IPS-18a (cell line): Measurements from ENCODE around the gene ZBTB7C.

Experiments
- H3K27ac ChIP-seq: one replicate; pipeline ENCODE4 v1.5.1; 2013; ENCODE audit warnings: low read length
- H3K27me3 ChIP-seq: one replicate; pipeline ENCODE4 v1.6.1; 2013; ENCODE audit warnings: mild to moderate bottlenecking, low read length; ENCODE audit not compliant: control insufficient read depth, insufficient read depth
- H3K36me3 ChIP-seq: one replicate; pipeline ENCODE4 v1.6.1; 2013; ENCODE audit warnings: low read depth, low read length; ENCODE audit not compliant: control insufficient read depth
- H3K4me1 ChIP-seq: one replicate; pipeline ENCODE4 v1.6.1; 2013; ENCODE audit warnings: low read depth, low read length; ENCODE audit not compliant: control insufficient read depth
- H3K4me3 ChIP-seq: one replicate; pipeline ENCODE4 v1.5.1; 2013; ENCODE audit warnings: low read length
- H3K9ac ChIP-seq: one replicate; pipeline ENCODE4 v1.6.1; 2013; ENCODE audit warnings: mild to moderate bottlenecking, low read length, moderate library complexity
- H3K9me3 ChIP-seq: one replicate; pipeline ENCODE4 v1.6.1; 2013; ENCODE audit warnings: low read depth, low read length; ENCODE audit not compliant: control insufficient read depth

Gene ZBTB7C

GRCh38 chr18:48125724-48126123, 283.5 kb downstream of the ZBTB7C start:
- Histone ChIP-seq H3K4me1 (no peaks in the 10 kb centered on the region), H3K9me3 (no peaks in the 10 kb centered on the region), H3K9ac (no peak overlapping the region), H3K27ac (no peak overlapping the region), H3K27me3 (no peaks in the 10 kb centered on the region), H3K36me3 (no peaks in the 10 kb centered on the region), H3K4me3 (no peak overlapping the region)

- Histone ChIP-seq H3K27me3 (no peaks in the 10 kb centered on the region), H3K4me3 (no peak overlapping the region), H3K9ac (no peak overlapping the region), H3K9me3 (no peaks in the 10 kb centered on the region), H3K27ac (no peak overlapping the region), H3K36me3 (no peaks in the 10 kb centered on the region), H3K4me1 (no peaks in the 10 kb centered on the region)
Measured at GRCh38 chr18:48124857-48125626, 284.1 kb downstream of the ZBTB7C start.

DNA sequence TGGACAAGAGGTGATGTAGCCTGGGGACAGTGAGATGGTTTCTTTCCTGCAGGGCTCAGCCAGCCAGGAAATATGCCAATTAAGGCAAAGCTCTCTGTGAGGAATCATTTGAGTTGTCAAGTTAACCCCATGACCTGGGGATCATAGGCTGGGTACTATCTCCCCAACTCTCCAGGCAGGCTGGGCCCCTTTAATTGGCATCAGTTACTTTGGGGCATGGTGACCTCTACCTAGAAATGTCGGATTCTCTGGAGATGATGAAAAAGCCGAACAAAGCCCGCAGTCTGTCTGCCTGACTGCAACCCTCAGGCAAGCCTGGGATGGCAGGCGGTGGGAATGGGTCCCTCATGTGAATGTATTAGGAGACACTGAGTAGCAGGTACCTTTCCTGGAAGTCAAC, 285.2 kb downstream of the ZBTB7C start:
- H3K9ac ChIP-seq: no peak overlapping the region
- no peaks in the 10 kb centered on the region for H3K36me3 ChIP-seq
- no peak overlapping the region for H3K4me3 ChIP-seq
- H3K9me3 ChIP-seq: no peaks in the 10 kb centered on the region
- H3K4me1 ChIP-seq: no peaks in the 10 kb centered on the region
- no peak overlapping the region for H3K27ac ChIP-seq
- H3K27me3 ChIP-seq: no peaks in the 10 kb centered on the region

- Histone ChIP-seq H3K36me3 (no peaks in the 10 kb centered on the region), H3K4me1 (no peaks in the 10 kb centered on the region), H3K4me3 (no peak overlapping the region), H3K9me3 (no peaks in the 10 kb centered on the region), H3K9ac (no peak overlapping the region), H3K27me3 (no peaks in the 10 kb centered on the region), H3K27ac (no peak overlapping the region)
Measured at GRCh38 chr18:48123324-48123723, 285.9 kb downstream of the ZBTB7C start.

DNA sequence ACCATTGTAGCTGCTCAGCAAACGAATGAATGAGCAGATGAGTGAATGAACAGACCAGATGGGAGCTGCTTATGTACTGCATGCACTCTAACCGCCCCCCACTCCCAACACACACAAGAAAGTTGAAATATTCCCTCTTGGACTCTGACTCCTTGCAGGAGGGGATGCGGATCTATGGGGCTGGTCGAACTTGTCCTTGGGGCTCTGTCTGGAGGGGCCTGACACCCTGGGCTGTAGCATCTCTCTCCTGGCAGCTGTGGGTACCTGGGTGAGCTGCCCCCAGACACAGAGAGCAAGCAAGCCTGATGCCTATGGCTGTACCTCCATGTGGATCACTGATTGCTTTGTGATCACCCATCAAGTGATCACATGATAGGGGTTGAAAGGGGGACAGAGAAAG, 286.4 kb downstream of the ZBTB7C start:
- no peaks in the 10 kb centered on the region for H3K27me3 ChIP-seq
- no peaks in the 10 kb centered on the region for H3K36me3 ChIP-seq
- H3K4me3 ChIP-seq: no peak overlapping the region
- no peaks in the 10 kb centered on the region for H3K9me3 ChIP-seq
- H3K9ac ChIP-seq: no peak overlapping the region
- H3K4me1 ChIP-seq: no peaks in the 10 kb centered on the region
- H3K27ac ChIP-seq: no peak overlapping the region

- H3K36me3 ChIP-seq: no peaks in the 10 kb centered on the region
- no peak overlapping the region for H3K4me3 ChIP-seq
- no peak overlapping the region for H3K9ac ChIP-seq
- H3K4me1 ChIP-seq: no peaks in the 10 kb centered on the region
- H3K9me3 ChIP-seq: no peaks in the 10 kb centered on the region
- H3K27me3 ChIP-seq: no peaks in the 10 kb centered on the region
- H3K27ac ChIP-seq: no peak overlapping the region
Measured at GRCh38 chr18:48122376-48122775, 286.8 kb downstream of the ZBTB7C start.

GRCh38 chr18:48121752-48122151, 287.4 kb downstream of the ZBTB7C start:
- no peaks in the 10 kb centered on the region for H3K36me3 ChIP-seq
- no peaks in the 10 kb centered on the region for H3K9me3 ChIP-seq
- no peaks in the 10 kb centered on the region for H3K4me1 ChIP-seq
- no peaks in the 10 kb centered on the region for H3K27me3 ChIP-seq
- no peak overlapping the region for H3K4me3 ChIP-seq
- no peak overlapping the region for H3K27ac ChIP-seq
- no peak overlapping the region for H3K9ac ChIP-seq

DNA sequence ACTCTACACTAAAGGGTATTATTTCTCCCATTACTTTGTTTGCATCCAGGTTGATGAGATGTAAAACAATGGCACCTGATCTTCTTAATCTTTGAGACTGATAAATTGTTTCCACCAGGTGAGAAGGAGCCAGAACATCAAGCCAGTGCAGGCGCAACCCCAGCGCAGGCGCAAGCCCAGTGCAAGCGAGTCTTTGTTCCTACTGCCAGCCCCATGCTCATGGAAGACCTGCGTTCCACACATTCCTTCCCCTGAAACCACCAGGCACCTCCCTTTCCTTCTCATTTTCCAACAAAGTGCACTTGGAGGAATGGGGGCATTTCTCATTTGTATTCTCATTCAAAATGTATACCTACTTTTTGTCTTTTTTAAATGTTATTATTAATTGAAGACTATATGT, 290.0 kb downstream of the ZBTB7C start:
- Histone ChIP-seq H3K27ac (no peak overlapping the region), H3K36me3 (no peaks in the 10 kb centered on the region), H3K4me3 (no peak overlapping the region), H3K9me3 (no peaks in the 10 kb centered on the region), H3K4me1 (no peaks in the 10 kb centered on the region), H3K27me3 (no peaks in the 10 kb centered on the region), H3K9ac (no peak overlapping the region)

DNA sequence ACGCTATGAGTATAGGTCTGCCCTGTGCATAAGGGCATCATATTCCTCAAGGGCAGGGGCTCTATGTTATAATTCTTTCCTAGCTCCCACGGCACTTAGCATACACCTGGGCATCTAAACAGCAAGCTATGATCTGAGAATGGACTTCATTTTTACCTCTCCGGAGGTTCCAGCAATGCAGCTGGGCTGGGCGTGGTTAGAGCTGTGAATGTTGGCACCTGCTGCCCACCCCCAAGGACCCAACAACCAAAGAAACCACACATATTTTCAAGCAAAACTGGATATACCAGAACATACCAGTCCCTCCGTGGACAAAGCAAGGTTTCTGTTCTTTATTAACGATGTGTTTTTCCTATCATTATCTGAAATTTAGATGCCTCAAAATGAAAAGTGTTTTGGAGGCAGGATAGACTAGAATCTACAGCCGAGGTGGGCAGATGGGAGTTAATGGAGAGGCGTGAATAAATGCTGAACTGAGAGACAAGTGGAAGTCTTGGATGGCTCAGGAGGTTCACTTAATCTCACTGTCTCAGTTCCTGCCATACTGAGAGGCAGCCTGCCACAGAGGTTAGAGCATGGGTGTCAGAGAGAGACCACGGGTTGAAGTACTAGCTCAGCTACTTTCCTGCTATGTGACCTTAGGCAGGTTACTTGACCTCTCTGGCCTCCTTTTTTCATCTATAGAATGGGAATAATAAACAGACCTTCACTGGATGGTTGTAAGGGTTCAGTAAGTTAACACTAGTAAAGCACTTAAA, 292.1 kb downstream of the ZBTB7C start:
- H3K27me3 ChIP-seq: no peaks in the 10 kb centered on the region
- H3K4me3 ChIP-seq: no peak overlapping the region
- H3K4me1 ChIP-seq: no peaks in the 10 kb centered on the region
- H3K9me3 ChIP-seq: no peaks in the 10 kb centered on the region
- no peak overlapping the region for H3K9ac ChIP-seq
- H3K36me3 ChIP-seq: no peaks in the 10 kb centered on the region
- H3K27ac ChIP-seq: no peak overlapping the region

GRCh38 chr18:48116017-48116416, 293.2 kb downstream of the ZBTB7C start:
- Histone ChIP-seq H3K9me3 (no peaks in the 10 kb centered on the region), H3K4me3 (no peak overlapping the region), H3K27me3 (no peaks in the 10 kb centered on the region), H3K4me1 (no peaks in the 10 kb centered on the region), H3K36me3 (no peaks in the 10 kb centered on the region), H3K9ac (no peak overlapping the region), H3K27ac (no peak overlapping the region)

GRCh38 chr18:48113691-48114090, 295.5 kb downstream of the ZBTB7C start:
- H3K9ac ChIP-seq: no peak overlapping the region

GRCh38 chr18:48111587-48111986, 297.6 kb downstream of the ZBTB7C start:
- H3K9me3 ChIP-seq: no peaks in the 10 kb centered on the region
- H3K27me3 ChIP-seq: no peaks in the 10 kb centered on the region
- H3K36me3 ChIP-seq: no peaks in the 10 kb centered on the region
- H3K4me3 ChIP-seq: no peak overlapping the region
- H3K4me1 ChIP-seq: peaks cover 9% of the 10 kb centered on the region
- H3K9ac ChIP-seq: no peak overlapping the region
- H3K27ac ChIP-seq: no peak overlapping the region

More at GRCh38 chr18:48113691-48114090, 295.5 kb downstream of the ZBTB7C start:
- Histone ChIP-seq H3K36me3 (no peaks in the 10 kb centered on the region), H3K27me3 (no peaks in the 10 kb centered on the region), H3K4me1 (peaks cover 9% of the 10 kb centered on the region), H3K4me3 (no peak overlapping the region), H3K9me3 (no peaks in the 10 kb centered on the region), H3K27ac (no peak overlapping the region)
